Measurements from ENCODE around the gene LRRC39. TPM values are rescaled to one million over a fixed set of nuclear protein-coding genes. Genes with fewer than 3 reads are reported as not detected.

LRRC39 gene
- total and polyA plus RNA-seq, 8 donors: 0.45 to 2.9 (median 0.98) TPM; not detected in 3

DNA sequence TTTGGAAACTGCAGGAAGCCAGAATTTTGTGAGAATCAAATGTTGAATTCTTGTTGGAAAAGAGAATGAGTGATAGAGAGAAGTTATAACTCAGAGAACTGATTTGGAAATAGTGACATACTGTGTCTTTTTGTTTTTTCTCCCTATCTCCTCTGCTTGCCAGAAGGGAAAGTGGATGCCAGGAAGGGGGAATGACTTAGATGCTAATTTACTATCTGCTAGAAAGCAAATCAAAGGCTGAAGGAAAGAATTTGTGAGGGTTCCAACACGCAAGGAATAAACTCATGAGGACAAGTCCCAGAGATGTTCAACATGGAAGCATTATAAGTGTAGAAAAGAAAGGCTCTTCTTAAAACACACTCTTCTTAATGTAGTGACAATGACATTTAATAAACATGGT lies 20.5 kb upstream of the LRRC39 start:
- no peak overlapping the region for H3K27ac ChIP-seq
- H3K36me3 ChIP-seq: peaks cover 18 to 95% (median 83%) of the 10 kb centered on the region in 4 donors
- WGBS, 5 donors: 96 to 100% (median 97%) methylated on average over 1 of the region's 1 CpG
- H3K4me3 ChIP-seq: no peak overlapping the region
- intact Hi-C loops (cut with DNase I; ENCODE audit: low total_unique reads): no loop called here
- TF ChIP-seq, protein P1, sequence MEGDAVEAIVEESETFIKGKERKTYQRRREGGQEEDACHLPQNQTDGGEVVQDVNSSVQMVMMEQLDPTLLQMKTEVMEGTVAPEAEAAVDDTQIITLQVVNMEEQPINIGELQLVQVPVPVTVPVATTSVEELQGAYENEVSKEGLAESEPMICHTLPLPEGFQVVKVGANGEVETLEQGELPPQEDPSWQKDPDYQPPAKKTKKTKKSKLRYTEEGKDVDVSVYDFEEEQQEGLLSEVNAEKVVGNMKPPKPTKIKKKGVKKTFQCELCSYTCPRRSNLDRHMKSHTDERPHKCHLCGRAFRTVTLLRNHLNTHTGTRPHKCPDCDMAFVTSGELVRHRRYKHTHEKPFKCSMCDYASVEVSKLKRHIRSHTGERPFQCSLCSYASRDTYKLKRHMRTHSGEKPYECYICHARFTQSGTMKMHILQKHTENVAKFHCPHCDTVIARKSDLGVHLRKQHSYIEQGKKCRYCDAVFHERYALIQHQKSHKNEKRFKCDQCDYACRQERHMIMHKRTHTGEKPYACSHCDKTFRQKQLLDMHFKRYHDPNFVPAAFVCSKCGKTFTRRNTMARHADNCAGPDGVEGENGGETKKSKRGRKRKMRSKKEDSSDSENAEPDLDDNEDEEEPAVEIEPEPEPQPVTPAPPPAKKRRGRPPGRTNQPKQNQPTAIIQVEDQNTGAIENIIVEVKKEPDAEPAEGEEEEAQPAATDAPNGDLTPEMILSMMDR (IDR thresholded peaks at IDR 0.05): no peak
- no peak for TF ChIP-seq POLR2AphosphoS5 (IDR thresholded peaks at IDR 0.05)
- TF ChIP-seq EP300 (IDR thresholded peaks at IDR 0.05): no peak
- TF ChIP-seq POLR2A (IDR thresholded peaks at IDR 0.05): no peak
- peaks cover 0 to 5% (median 0%) of the 10 kb centered on the region in 4 donors for H3K4me1 ChIP-seq
- H3K9me3 ChIP-seq: no peaks in the 10 kb centered on the region
- no peaks in the 10 kb centered on the region for H3K27me3 ChIP-seq
- no peak for DNase-seq

DNA sequence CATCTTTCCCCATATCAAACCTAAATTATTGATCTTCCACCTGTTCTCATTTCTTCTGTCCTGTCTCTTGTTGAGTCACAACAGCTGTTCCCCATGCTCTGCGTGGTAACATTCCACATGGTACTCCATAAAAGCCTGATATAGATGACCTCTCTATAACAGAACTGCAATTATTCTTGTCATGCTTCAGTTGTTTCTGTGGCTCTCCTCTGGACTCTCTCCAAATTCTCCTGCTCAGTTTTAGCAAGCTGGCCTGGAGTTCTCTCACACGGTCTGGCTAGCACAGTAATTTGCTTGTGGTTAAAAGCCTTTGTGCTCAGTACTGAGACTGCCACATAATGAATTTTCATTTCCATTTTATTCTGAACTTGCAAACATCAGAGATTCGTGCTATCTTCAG lies 10.6 kb upstream of the LRRC39 start:
- peak in 1 of 2 donors; percentile 63 for DNase-seq
- peaks cover 0 to 27% (median 13%) of the 10 kb centered on the region in 4 donors for H3K36me3 ChIP-seq

DNA sequence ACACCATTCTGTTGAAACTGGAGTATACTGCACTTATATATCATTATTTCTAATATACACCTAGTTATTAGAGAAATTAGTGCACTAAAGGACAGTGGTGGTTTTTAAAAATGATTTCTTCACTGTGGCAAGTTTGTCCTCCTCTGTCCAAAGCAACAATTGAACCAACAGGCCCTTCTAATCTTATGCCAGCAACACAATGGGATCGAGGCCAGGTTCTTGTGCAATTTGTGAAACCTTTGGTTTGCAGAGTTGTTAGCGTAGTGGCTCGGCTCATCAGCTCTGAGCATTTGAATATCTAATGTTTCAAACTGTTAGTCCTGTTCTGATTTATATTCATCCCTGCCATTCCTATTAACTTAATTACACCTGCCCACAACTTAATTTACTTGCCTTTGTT lies 9.9 kb upstream of the LRRC39 start:
- TF ChIP-seq, protein P1 (IDR thresholded peaks at IDR 0.05): no peak
- TF ChIP-seq POLR2AphosphoS5 (IDR thresholded peaks at IDR 0.05) (no peak), EP300 (IDR thresholded peaks at IDR 0.05) (no peak), POLR2A (IDR thresholded peaks at IDR 0.05) (no peak)
- Histone ChIP-seq H3K36me3 (peaks cover 0 to 20% (median 8%) of the 10 kb centered on the region in 4 donors), H3K4me3 (no peak overlapping the region), H3K27me3 (no peaks in the 10 kb centered on the region), H3K9me3 (no peaks in the 10 kb centered on the region), H3K4me1 (peaks cover 0 to 17% (median 8%) of the 10 kb centered on the region in 4 donors), H3K27ac (no peak overlapping the region)
- 40 to 67% (median 48%) methylated on average over 3 of the region's 3 CpGs for WGBS, 5 donors
- peak; percentile 3 to 59 for DNase-seq
- intact Hi-C loops (cut with DNase I; ENCODE audit: low total_unique reads): no loop called here

More for the DNA sequence above, 10.6 kb upstream of the LRRC39 start:
- Histone ChIP-seq H3K9me3 (no peaks in the 10 kb centered on the region), H3K27ac (no peak overlapping the region), H3K4me1 (peaks cover 0 to 17% (median 8%) of the 10 kb centered on the region in 4 donors), H3K4me3 (no peak overlapping the region), H3K27me3 (no peaks in the 10 kb centered on the region)
- intact Hi-C loops (cut with DNase I; ENCODE audit: low total_unique reads): no loop called here
- 35 to 48% (median 38%) methylated on average over 3 of the region's 3 CpGs for whole genome bisulfite sequencing, 5 donors
- TF ChIP-seq EP300 (IDR thresholded peaks at IDR 0.05) (no peak), POLR2A (IDR thresholded peaks at IDR 0.05) (no peak), POLR2AphosphoS5 (IDR thresholded peaks at IDR 0.05) (no peak)
- TF ChIP-seq, protein P1 (IDR thresholded peaks at IDR 0.05): no peak

DNA sequence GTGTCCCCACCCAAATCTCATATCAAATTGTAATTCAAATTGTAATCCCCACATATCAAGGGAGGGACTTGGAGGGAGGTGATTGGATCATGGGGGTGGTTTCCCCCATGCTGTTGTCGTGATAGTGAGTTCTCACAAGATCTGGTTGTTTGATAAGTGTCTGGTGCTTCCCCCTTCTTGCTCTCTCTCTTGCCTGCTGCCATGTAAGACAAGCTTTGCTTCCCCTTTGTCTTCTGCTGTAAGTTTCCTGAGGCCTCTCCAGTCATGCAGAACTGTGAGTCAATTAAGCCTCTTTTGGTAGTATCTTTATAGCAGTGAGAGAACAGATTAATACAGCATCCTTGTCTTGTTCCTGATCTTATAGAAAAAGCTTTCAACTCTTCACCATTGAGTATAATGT lies 6.5 kb upstream of the LRRC39 start:
- Histone ChIP-seq H3K4me1 (peaks cover 0 to 17% (median 8%) of the 10 kb centered on the region in 4 donors), H3K4me3 (no peak overlapping the region), H3K27ac (no peak overlapping the region), H3K9me3 (no peaks in the 10 kb centered on the region), H3K36me3 (no peaks in the 10 kb centered on the region), H3K27me3 (no peaks in the 10 kb centered on the region)
- intact Hi-C loops (cut with DNase I; ENCODE audit: low total_unique reads): no loop called here
- TF ChIP-seq POLR2AphosphoS5 (IDR thresholded peaks at IDR 0.05) (no peak), POLR2A (IDR thresholded peaks at IDR 0.05) (no peak)
- no peak for DNase-seq
- WGBS, 5 donors: 17 to 76% (median 50%) methylated on average over 1 of the region's 1 CpG

DNA sequence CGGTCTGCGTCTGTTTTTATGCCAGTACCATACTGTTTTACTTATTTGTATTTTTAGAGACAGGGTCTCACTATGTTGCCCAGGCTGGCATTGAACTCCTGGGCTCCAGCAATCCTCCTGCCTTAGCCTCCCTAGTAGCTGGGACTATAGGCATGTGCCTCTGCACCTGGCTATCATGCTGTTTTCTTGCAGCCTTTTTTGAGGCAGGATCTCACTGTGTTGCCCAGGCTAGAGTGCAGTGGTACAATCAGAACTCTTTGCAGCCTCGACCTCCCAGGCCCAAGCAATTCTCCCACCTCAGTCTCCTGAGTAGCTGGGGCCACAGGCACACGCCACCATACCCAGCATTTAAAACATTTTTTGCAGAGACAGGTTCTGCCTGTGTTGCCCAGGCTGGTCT lies 5.3 kb upstream of the LRRC39 start:
- DNase-seq: no peak
- WGBS, 5 donors: 92 to 97% (median 95%) methylated on average over 4 of the region's 4 CpGs
- intact Hi-C loops (cut with DNase I; ENCODE audit: low total_unique reads): no loop called here
- TF ChIP-seq EP300 (IDR thresholded peaks at IDR 0.05): no peak
- no peak for TF ChIP-seq POLR2A (IDR thresholded peaks at IDR 0.05)
- TF ChIP-seq, protein P1 (IDR thresholded peaks at IDR 0.05): no peak
- no peak for TF ChIP-seq POLR2AphosphoS5 (IDR thresholded peaks at IDR 0.05)
- Histone ChIP-seq H3K36me3 (no peaks in the 10 kb centered on the region), H3K9me3 (no peaks in the 10 kb centered on the region), H3K4me1 (peaks cover 0 to 7% (median 3%) of the 10 kb centered on the region in 4 donors), H3K27ac (no peak overlapping the region), H3K4me3 (no peak overlapping the region), H3K27me3 (no peaks in the 10 kb centered on the region)

All from stomach (tissue), 9 donors.